OCI-LY1 (cell line): Measurements from ENCODE around the gene IL18.
"Not testable (repeated sequence)": the region's sequence is repeated elsewhere in the genome, so short reads cannot be mapped to it uniquely, and the experiment has no call there.

ENCODE experiments used
- EZH2 ChIP-seq: fragments of 200-600 bp; sonication (generic), shearing (Covaris generic); IDR thresholded peaks from 2 replicates; pipeline ENCODE4 v1.8.0; 2017; ENCODE audit warnings: borderline replicate concordance, mixed run types, mild to moderate bottlenecking, antibody characterized with exemption, low read length, moderate library complexity, mixed read lengths
- TF ChIP-seq, protein P1 (sequence below): fragments of 200-600 bp; sonication (generic), shearing (Covaris generic); IDR thresholded peaks from 2 replicates; pipeline ENCODE4 v1.5.1; 2017; ENCODE audit warnings: mild to moderate bottlenecking, antibody characterized with exemption, low read length, moderate library complexity, mixed read lengths

DNA sequence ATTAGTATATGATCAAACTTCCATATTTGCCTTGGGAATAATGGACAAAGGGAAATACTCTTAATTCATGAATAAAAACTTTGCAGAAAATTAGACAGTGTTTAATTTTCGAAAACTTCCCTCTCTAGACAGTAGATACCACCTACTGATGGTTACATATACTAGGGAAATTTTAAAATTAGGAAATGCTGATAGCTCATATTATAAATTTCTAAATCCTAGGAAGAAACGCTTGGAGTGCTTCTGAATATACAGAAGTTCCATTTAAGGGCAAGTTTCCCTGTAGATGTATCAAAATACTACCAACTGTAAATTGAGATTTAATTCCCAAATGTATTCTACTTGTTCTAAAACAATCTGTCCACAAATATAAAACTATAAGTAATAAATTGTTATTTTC lies 68.6 kb downstream of the IL18 start:
- TF ChIP-seq, protein P1, sequence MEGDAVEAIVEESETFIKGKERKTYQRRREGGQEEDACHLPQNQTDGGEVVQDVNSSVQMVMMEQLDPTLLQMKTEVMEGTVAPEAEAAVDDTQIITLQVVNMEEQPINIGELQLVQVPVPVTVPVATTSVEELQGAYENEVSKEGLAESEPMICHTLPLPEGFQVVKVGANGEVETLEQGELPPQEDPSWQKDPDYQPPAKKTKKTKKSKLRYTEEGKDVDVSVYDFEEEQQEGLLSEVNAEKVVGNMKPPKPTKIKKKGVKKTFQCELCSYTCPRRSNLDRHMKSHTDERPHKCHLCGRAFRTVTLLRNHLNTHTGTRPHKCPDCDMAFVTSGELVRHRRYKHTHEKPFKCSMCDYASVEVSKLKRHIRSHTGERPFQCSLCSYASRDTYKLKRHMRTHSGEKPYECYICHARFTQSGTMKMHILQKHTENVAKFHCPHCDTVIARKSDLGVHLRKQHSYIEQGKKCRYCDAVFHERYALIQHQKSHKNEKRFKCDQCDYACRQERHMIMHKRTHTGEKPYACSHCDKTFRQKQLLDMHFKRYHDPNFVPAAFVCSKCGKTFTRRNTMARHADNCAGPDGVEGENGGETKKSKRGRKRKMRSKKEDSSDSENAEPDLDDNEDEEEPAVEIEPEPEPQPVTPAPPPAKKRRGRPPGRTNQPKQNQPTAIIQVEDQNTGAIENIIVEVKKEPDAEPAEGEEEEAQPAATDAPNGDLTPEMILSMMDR = not testable (repeated sequence)
- TF ChIP-seq EZH2 = not testable (repeated sequence)
